Thyroid gland (tissue), 4 donors: Measurements from ENCODE around the gene KCTD1.

ENCODE experiments used
- POLR2A ChIP-seq, 2 donors: fragments of 450-650 bp; IDR thresholded peaks; one replicate each; pipeline ENCODE4 v1.6.1; 2017; ENCODE audit warnings: antibody characterized with exemption in 2 of 2, mild to moderate bottlenecking in 2 of 2, moderate library complexity in 1 of 2
- TF ChIP-seq, protein P1 (sequence below), 6 experiments: fragments of 200-600 bp in 3 of 6; fragments of 450-650 bp in 3 of 6; sonication (generic) in 3 of 6; IDR thresholded peaks; one replicate each; pipeline ENCODE4 v1.5.1; 2016 to 2019; ENCODE audit warnings: antibody characterized with exemption in 6 of 6, mild to moderate bottlenecking in 2 of 6, inconsistent platforms in 1 of 6, moderate library complexity in 1 of 6

- TF ChIP-seq, protein P1, sequence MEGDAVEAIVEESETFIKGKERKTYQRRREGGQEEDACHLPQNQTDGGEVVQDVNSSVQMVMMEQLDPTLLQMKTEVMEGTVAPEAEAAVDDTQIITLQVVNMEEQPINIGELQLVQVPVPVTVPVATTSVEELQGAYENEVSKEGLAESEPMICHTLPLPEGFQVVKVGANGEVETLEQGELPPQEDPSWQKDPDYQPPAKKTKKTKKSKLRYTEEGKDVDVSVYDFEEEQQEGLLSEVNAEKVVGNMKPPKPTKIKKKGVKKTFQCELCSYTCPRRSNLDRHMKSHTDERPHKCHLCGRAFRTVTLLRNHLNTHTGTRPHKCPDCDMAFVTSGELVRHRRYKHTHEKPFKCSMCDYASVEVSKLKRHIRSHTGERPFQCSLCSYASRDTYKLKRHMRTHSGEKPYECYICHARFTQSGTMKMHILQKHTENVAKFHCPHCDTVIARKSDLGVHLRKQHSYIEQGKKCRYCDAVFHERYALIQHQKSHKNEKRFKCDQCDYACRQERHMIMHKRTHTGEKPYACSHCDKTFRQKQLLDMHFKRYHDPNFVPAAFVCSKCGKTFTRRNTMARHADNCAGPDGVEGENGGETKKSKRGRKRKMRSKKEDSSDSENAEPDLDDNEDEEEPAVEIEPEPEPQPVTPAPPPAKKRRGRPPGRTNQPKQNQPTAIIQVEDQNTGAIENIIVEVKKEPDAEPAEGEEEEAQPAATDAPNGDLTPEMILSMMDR (IDR thresholded peaks at IDR 0.05) = no peak
- no peak for TF ChIP-seq POLR2A (IDR thresholded peaks at IDR 0.05)
These were observed 18.7 kb upstream of the KCTD1 start for GRCh38 chr18:26566874-26567555.
